Measurements from ENCODE around the gene SIAH3.

DNA sequence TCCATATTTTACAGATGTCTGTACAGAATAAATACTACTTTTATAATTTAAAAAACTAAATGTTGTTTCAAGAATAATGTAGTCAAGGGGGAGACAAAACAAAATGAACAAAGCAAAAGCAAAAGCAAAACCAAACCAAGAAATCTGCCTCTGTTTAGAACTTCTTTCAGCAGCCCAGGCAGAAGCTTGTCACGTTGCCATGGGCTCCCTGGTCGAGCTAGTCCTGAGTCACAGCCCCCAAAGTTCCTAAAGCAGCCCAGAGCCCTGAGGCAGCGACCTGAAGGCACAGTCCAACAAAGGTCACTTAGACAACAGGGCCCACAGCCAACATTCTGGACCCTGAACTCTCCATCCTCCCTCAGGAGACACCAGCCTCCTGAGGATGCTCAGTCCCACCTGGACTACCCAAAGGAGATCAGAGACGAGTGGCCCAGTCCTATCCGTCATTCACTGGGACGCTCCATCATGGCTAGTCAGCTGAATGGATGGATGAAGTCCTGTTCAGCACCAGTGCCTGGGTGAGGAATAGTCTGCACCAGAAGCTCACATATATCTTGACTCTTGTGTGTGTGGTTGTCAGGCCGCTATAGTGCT is 41.7 kb downstream of the SIAH3 start:
- TF ChIP-seq CTCF (tag by site-specific recombination; IDR thresholded peaks at IDR 0.05) (no peak), ZBTB7A (tag by site-specific recombination; IDR thresholded peaks at IDR 0.05; ENCODE audit: low read depth) (no peak), OVOL3 (tag by site-specific recombination; IDR thresholded peaks at IDR 0.05) (no peak), ZNF626 (tag by site-specific recombination; IDR thresholded peaks at IDR 0.05) (no peak), ZNF292 (tag by site-specific recombination; IDR thresholded peaks at IDR 0.05; ENCODE audit: borderline replicate concordance, low read depth) (no peak), ZNF24 (tag by site-specific recombination; IDR thresholded peaks at IDR 0.05) (no peak), ZNF555 (tag by site-specific recombination; conservative IDR thresholded peaks at IDR 0.05) (no peak), ZNF324 (tag by site-specific recombination; IDR thresholded peaks at IDR 0.05) (no peak), ZNF202 (tag by site-specific recombination; IDR thresholded peaks at IDR 0.05; ENCODE audit: borderline replicate concordance) (no peak), ZNF521 (tag by site-specific recombination; IDR thresholded peaks at IDR 0.05) (no peak), KLF16 (tag by site-specific recombination; IDR thresholded peaks at IDR 0.05) (no peak)
- TF ChIP-seq, protein P1, sequence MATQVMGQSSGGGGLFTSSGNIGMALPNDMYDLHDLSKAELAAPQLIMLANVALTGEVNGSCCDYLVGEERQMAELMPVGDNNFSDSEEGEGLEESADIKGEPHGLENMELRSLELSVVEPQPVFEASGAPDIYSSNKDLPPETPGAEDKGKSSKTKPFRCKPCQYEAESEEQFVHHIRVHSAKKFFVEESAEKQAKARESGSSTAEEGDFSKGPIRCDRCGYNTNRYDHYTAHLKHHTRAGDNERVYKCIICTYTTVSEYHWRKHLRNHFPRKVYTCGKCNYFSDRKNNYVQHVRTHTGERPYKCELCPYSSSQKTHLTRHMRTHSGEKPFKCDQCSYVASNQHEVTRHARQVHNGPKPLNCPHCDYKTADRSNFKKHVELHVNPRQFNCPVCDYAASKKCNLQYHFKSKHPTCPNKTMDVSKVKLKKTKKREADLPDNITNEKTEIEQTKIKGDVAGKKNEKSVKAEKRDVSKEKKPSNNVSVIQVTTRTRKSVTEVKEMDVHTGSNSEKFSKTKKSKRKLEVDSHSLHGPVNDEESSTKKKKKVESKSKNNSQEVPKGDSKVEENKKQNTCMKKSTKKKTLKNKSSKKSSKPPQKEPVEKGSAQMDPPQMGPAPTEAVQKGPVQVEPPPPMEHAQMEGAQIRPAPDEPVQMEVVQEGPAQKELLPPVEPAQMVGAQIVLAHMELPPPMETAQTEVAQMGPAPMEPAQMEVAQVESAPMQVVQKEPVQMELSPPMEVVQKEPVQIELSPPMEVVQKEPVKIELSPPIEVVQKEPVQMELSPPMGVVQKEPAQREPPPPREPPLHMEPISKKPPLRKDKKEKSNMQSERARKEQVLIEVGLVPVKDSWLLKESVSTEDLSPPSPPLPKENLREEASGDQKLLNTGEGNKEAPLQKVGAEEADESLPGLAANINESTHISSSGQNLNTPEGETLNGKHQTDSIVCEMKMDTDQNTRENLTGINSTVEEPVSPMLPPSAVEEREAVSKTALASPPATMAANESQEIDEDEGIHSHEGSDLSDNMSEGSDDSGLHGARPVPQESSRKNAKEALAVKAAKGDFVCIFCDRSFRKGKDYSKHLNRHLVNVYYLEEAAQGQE (tag by site-specific recombination; IDR thresholded peaks at IDR 0.05): no peak
- TF ChIP-seq, protein P2, sequence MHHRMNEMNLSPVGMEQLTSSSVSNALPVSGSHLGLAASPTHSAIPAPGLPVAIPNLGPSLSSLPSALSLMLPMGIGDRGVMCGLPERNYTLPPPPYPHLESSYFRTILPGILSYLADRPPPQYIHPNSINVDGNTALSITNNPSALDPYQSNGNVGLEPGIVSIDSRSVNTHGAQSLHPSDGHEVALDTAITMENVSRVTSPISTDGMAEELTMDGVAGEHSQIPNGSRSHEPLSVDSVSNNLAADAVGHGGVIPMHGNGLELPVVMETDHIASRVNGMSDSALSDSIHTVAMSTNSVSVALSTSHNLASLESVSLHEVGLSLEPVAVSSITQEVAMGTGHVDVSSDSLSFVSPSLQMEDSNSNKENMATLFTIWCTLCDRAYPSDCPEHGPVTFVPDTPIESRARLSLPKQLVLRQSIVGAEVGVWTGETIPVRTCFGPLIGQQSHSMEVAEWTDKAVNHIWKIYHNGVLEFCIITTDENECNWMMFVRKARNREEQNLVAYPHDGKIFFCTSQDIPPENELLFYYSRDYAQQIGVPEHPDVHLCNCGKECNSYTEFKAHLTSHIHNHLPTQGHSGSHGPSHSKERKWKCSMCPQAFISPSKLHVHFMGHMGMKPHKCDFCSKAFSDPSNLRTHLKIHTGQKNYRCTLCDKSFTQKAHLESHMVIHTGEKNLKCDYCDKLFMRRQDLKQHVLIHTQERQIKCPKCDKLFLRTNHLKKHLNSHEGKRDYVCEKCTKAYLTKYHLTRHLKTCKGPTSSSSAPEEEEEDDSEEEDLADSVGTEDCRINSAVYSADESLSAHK (tag by site-specific recombination; IDR thresholded peaks at IDR 0.05): no peak
